Colonic mucosa (tissue), 4 donors: Measurements from ENCODE around the gene PSG2. TPM values are rescaled to one million over a fixed set of nuclear protein-coding genes. Genes with fewer than 3 reads are reported as not detected.
"Not testable (repeated sequence)": the region's sequence is repeated elsewhere in the genome, so short reads cannot be mapped to it uniquely, and the experiment has no call there.

ENCODE experiments used
- DNase-seq: peaks from one replicate; pipeline ENCODE4 v3.0.0-alpha.2; 2020
- H3K27ac ChIP-seq: fragments of 200-600 bp; one replicate; pipeline ENCODE4 v1.8.0; 2021
- H3K27me3 ChIP-seq: fragments of 200-600 bp; one replicate; pipeline ENCODE4 v1.8.0; 2021
- H3K36me3 ChIP-seq: fragments of 200-600 bp; one replicate; pipeline ENCODE4 v1.8.0; 2021
- H3K4me1 ChIP-seq: fragments of 200-600 bp; one replicate; pipeline ENCODE4 v1.8.0; 2021; ENCODE audit warnings: mild to moderate bottlenecking
- H3K4me3 ChIP-seq: fragments of 200-600 bp; one replicate; pipeline ENCODE4 v1.8.0; 2021
- H3K9ac ChIP-seq, 2 donors: one replicate each; pipeline ENCODE4 v1.7.0; 2013; ENCODE audit warnings: control low read depth in 2 of 2, low read depth in 2 of 2, low read length in 2 of 2
- H3K9me3 ChIP-seq: fragments of 200-600 bp; one replicate; pipeline ENCODE4 v1.8.0; 2021
- CTCF ChIP-seq: fragments of 200-600 bp; IDR thresholded peaks from one replicate; pipeline ENCODE4 v1.8.0; 2022; ENCODE audit warnings: antibody characterized with exemption, mild to moderate bottlenecking
- intact Hi-C: fragments of 100-400 bp; cut with DNase I; formaldehyde crosslinking; loops from one replicate; pipeline ENCODE4 v1.14.1; 2022
- total RNA-seq, 2 donors: library from RNA; stranded (reverse); fragmentation: NEBNext Ultra II Directional in 1 of 2; extraction: Animal tissue kit (Norgen Biotek cat#: 25700) in 1 of 2; gene quantifications; one replicate each; pipeline ENCODE4 v1.2.1, GENCODE V29; 2021
- donor health status: healthy.
- donor health status: DM: no; HTN: no; CAD: no.
- donor health status: DM: no; HTN: no; CAD: no.

PSG2 gene
- total RNA-seq, 2 donors from 2014 or later: not detected

- no peak for TF ChIP-seq CTCF
- DNase-seq: no peak
- Histone ChIP-seq H3K27ac (no peak overlapping the region), H3K36me3 (no peaks in the 10 kb centered on the region), H3K9me3 (no peaks in the 10 kb centered on the region), H3K4me1 (no peaks in the 10 kb centered on the region), H3K4me3 (no peak overlapping the region), H3K9ac (no peak overlapping the region), H3K27me3 (no peaks in the 10 kb centered on the region)
- intact Hi-C loops: no loop called here
These were observed 53.6 kb downstream of the PSG2 start for GRCh38 chr19:43028866-43029265.

GRCh38 chr19:43027985-43028384 lies 54.5 kb downstream of the PSG2 start:
- intact Hi-C loops, DNase-seq: not testable (repeated sequence)

GRCh38 chr19:43027061-43027460 lies 55.4 kb downstream of the PSG2 start:
- H3K9ac ChIP-seq, H3K27ac ChIP-seq, H3K36me3 ChIP-seq, H3K4me3 ChIP-seq, H3K4me1 ChIP-seq, H3K9me3 ChIP-seq, DNase-seq, intact Hi-C loops, H3K27me3 ChIP-seq: not testable (repeated sequence)

More at GRCh38 chr19:43027985-43028384, 54.5 kb downstream of the PSG2 start:
- H3K9me3 ChIP-seq, H3K4me1 ChIP-seq, H3K27me3 ChIP-seq, H3K27ac ChIP-seq, H3K9ac ChIP-seq, H3K36me3 ChIP-seq, H3K4me3 ChIP-seq: not testable (repeated sequence)

- H3K4me1 ChIP-seq, H3K4me3 ChIP-seq, H3K27ac ChIP-seq, H3K9me3 ChIP-seq, H3K27me3 ChIP-seq, intact Hi-C loops, H3K36me3 ChIP-seq, H3K9ac ChIP-seq, DNase-seq: not testable (repeated sequence)
These were observed 56.1 kb downstream of the PSG2 start, which contains the start of gene PSG11 for GRCh38 chr19:43026369-43026768. PSG11 (minus strand) TSS chr19:43026469; CDS start chr19:43026372, 97 bp downstream.

- H3K9me3 ChIP-seq, H3K4me3 ChIP-seq, H3K4me1 ChIP-seq, DNase-seq, intact Hi-C loops, H3K9ac ChIP-seq, H3K36me3 ChIP-seq, H3K27ac ChIP-seq, H3K27me3 ChIP-seq: not testable (repeated sequence)
These were observed 60.4 kb downstream of the PSG2 start for GRCh38 chr19:43022098-43022497.

- H3K9ac ChIP-seq, intact Hi-C loops, H3K9me3 ChIP-seq, H3K36me3 ChIP-seq, H3K4me3 ChIP-seq, H3K27me3 ChIP-seq, DNase-seq, H3K4me1 ChIP-seq, H3K27ac ChIP-seq: not testable (repeated sequence)
These were observed 60.9 kb downstream of the PSG2 start for GRCh38 chr19:43021629-43022028.

GRCh38 chr19:43019588-43019987 lies 62.9 kb downstream of the PSG2 start:
- H3K9ac ChIP-seq, H3K27ac ChIP-seq, H3K9me3 ChIP-seq, H3K36me3 ChIP-seq, H3K27me3 ChIP-seq, H3K4me1 ChIP-seq, intact Hi-C loops, DNase-seq, H3K4me3 ChIP-seq: not testable (repeated sequence)

Other genes with a start within 250 kb of the PSG2 start
- gene PSG1, start 203.0 kb downstream of the PSG2 start, total RNA-seq: not detected
- gene PSG6, start 164.8 kb downstream of the PSG2 start, total RNA-seq: not detected
- gene PSG7, start 145.5 kb downstream of the PSG2 start, total RNA-seq: not detected
- gene PSG11, start 56.2 kb downstream of the PSG2 start, total RNA-seq: not detected
- not detected for gene PSG5, start 103.8 kb upstream of the PSG2 start, total RNA-seq
- not detected for gene PSG4, start 122.9 kb upstream of the PSG2 start, total RNA-seq
- gene PSG9, start 186.8 kb upstream of the PSG2 start, total RNA-seq: not detected